Measurements from ENCODE around the gene APOBEC3A.
"Not testable (repeated sequence)": the region's sequence is repeated elsewhere in the genome, so short reads cannot be mapped to it uniquely, and the experiment has no call there.

The APOBEC3A gene

DNA sequence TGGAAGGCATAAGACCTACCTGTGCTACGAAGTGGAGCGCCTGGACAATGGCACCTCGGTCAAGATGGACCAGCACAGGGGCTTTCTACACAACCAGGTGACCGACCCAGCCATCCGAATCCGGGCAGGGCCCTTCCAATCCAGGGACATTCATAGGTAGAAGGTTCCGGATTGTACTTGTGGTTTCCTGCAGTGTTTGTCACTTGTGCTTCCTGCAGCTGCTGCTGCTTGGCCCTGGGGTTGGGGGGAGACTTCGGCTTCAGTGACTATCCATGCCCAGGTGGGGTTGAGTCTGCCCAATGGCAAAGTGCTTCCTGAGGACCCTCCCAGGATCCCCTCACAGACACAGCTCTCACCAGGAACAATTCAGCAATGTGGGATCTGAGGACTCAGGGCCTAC, 2.2 kb downstream of the APOBEC3A start:
- no peak for DNase-seq (ENCODE audit: low read depth)

DNA sequence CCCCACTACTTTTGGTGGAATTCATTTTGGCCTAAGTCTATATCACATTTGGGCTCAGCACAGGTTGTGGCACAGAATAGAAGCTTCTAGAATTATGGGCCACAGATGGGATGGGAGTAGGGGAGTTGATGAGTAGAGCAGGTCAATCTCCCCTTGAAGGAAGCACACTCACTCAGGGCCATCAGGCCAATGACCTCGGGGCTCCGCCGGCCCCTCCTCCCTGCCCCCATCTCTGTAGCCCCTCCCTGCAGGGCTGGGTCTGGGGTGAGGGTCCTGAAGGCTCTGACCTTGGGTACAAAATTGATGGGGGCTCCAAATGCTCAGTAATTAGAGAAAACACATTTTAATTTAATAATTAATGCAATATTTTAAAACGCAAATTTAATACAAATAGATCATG, 3.3 kb downstream of the APOBEC3A start:
- not testable (repeated sequence) for DNase-seq (ENCODE audit: low read depth)

DNA sequence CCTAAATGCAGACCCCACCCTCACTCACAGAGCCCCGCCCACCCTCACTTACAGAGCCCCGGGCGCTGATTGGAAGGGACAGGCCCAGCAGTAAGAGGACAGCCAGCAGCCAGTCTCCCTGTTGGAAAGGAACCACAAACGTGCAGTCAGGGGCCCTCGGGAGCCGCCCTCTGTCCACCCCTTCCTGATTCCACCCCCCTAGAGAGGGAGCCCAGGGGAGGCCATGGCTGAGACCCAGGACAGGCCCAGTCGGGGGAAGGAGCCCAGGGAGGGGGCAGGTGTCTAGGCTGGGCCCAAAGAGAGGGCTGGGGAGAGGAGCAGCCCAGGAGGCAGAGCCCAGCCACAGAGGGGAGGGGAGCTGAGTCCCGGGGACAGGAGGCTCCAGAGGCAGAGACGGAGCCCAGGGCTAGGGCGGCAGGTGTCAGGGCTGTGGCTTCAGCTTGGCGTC, 5.9 kb downstream of the APOBEC3A start:
- DNase-seq (ENCODE audit: low read depth): not testable (repeated sequence)

DNA sequence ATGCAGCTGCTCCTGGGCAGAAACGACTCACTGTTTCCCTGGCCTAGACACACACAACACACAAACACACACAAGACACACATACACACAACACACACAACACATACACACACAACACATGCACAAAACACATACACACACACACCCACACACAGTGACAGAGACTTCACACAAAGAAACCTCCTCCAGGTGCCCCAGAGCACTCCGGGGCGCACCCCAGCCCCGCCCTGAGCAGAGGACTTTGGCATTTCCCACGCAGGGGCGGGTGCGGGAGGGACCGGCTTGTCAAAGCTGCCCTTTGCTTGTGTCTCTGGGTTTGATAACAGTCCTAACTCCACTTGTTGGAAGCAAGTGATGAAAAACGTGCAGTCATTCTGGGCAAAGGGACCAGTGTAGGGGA, 6.5 kb downstream of the APOBEC3A start:
- no peak for DNase-seq (ENCODE audit: low read depth)

DNA sequence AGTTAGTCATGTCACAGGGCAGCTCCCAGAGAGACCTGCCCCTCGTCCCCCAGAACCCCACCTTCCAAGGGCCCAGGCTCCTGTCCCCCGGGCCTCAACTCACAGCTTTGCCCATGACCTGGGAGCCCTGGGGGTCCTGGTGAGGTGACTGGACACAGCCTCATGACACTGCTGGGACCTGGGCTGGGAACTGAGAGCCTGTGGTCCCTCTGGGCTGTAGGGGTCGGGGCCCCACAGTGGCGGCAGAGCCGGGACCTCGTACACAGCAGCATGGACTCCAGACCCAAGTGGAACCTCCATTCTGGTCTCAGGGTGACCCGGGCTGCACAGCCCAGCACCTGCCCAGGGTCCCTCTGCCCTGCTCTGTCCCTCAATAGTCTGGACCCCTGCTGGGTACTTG, 6.9 kb downstream of the APOBEC3A start:
- DNase-seq (ENCODE audit: low read depth): no peak

DNA sequence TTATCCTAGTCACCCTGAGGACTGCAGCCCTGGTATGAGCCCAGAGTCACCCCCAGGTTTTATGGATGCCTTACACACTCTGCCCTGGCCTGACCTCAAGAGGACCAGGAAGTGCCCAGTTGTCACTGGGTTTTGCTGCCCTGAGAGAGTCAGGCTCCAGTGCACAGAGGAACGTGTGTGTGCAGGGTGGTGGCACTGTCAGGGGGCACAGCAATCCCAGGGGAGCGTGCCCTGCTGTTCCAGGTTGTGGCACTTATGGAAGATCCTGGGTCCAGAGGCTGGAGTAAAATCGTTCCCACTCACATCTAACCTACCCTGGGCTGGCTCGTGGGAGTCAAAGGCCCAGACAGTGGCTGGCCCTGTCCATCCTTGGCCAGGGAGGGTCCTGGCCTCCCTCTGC, 7.6 kb downstream of the APOBEC3A start:
- no peak for DNase-seq (ENCODE audit: low read depth)

DNA sequence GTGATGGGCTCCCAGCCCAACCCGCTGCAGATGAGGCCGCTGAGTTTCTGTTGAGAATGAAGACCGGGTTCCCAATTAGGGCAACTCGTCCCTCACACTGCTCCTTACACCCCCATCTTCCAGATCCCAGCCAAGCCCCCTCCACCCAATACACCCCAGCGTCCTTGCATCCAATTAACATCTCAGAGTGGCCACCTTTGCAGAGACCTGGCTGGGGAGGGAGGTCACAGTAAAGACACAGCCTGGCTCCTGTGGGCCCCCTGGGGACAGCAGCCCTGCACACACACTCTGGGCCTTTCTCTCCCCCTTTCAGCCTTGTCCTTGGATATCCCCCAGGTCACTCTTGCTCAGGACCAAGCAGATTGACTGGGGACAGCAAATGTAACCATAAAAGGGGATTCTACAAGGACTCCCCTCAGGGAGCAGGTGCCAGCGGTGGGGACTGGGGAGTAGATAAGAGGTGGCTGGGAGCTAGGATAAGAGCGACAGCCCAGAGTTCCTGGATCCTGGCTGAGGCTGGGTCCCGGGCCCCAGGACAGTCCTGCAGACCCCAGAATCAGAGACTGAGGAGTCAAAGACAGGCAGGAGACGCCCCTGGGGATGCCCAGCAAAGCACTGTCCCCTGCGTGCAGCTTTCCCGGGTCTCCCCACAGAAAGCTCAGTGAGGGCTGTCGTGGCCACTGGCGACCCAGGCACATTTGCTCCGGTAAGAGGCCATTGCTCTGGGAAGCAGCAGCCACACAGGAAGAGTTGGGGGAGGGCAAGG, 8.4 kb downstream of the APOBEC3A start:
- no peak for DNase-seq (ENCODE audit: low read depth)

DNA sequence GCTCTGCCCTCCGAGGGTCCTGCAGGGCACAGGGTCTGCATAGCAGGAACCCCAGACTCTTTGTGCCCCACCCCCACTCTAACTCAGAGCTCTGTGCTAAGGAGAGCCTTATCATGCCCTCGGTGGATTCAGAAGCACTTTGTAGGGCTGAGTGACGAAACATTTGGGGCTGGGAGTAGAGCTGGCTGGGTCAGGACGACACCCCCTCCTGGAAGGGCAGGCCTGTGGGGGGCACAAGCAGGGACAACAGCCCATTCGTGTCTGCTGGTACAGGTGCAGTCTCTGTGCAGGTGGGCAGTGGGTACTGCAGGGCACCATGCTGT, 8.9 kb downstream of the APOBEC3A start:
- DNase-seq (ENCODE audit: low read depth): no peak

DNA sequence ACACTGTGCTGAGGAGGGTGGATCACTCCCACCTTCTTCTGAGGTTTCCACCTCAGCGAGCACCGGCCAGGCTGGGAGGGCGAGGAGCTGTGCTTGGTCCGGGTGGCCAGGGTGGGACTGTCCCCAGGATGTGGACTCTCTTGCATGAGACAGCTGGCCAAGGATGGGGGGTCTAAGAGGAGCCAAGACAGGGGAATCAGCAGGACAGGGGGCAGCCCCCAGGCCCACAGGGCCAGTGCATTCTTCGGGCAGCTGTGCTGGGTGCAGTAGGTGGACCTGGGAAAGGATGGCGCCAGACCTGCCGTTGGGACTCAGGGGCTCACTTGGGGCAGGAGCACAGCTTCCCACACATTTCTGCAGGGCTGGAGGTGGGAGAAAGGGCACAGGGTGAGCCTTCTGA, 9.5 kb downstream of the APOBEC3A start:
- no peak for DNase-seq (ENCODE audit: low read depth)

DNA sequence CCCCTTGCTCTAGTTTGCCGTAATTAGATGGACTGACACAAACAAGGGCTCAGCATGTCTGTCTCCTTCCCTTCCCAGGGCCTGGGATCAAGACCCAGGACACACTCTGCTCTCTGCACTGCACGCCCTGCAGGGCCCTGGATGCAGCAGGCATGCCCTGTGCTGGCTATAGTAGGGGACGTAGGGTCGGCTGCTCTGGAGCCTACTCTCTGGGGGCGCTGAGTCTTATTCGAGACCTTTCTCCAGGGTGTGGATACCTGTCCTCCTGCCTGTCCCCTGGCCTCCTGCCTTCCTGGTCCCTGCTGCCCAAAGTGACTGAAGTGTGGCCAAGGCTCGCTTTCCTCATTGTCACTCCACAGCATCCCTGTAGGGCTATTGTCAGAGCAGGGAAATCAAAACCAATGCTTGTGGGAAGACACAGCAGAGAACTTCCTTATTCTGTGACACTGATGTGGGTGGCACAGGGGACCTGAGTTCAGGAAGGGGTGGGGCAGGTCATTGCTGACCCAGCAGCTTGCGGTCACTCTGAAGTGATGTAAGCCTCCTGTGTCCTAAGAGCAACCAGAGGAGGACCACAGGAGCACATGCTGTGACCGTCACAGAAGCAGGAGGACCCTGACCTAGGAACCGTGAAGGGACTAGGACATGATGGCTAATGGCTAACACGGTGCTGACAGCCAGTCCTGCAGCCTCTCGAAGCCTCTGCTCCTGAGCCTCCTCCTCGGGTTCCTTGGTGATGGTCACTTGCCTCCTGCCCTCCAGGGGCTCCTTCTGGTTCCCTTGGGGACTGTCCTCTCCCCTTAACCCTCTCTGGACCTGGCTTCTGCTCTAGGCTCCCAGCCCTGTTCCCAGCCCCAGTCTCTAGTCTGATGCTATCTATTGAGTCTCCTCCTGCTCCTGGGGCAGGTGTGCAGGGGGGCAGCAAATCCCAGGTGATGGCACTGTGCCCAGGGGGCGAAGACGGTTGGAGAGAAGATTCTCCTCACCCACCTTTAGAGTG, 10.3 kb downstream of the APOBEC3A start:
- no peak for DNase-seq (ENCODE audit: low read depth)

DNA sequence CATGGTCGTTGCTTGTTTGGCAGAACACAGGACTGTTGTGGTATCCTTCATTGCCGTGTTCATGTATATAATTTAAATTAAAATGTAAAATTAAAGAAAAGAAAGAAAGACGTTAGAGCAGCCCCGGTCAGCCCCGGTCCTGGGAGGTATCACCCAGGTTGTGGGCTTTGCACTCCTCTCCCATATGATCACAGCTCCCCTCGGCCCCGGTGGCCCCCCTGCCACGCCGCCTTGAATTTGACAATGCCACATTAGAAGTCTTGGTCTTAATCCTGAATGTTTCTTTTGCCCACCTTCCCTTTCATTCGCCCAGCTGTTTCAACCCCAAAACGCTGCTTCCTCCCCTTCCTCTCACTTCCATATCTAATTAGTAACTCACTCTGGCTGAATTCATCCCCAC, 11.4 kb downstream of the APOBEC3A start:
- no peak for DNase-seq (ENCODE audit: low read depth)

DNA sequence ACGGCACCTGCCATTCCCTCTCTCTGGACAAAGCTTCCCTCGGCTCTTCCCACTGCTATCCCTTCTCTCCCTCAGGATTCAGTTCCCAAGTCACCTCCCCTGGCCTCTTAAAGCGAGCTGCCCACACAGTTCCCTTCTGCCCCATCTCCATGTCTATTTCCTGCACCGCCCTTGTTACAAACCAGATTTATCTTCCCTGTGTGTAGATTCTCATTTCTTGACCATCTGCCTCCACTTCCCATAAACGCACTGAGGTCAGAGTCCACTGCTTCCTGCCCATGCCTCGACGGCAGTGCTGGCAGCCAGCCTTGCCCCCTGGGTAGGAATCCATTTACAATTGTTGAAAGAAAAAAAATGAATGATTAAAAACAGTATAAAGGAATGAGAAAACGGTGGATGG, 13.1 kb downstream of the APOBEC3A start:
- DNase-seq (ENCODE audit: low read depth): no peak

DNA sequence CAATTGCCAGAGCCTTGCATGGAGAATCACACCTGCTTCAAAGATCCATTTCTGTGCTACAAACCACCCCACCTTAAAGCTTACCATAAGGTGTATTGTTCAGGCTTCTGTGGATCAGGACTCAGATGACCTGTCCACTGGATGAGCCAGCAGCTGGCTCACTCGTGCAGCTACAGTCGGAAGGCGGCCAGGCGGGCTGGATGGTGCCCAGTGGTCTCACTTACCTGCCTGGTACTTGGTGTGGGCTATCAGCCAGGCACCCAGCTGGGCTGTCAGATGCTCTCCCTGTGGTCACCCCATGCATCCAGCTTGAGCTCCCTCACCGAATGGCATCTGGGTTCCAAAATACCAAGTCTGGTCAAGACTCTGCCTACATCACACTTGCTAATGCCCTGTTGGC, 13.8 kb downstream of the APOBEC3A start:
- no peak for DNase-seq (ENCODE audit: low read depth)

DNA sequence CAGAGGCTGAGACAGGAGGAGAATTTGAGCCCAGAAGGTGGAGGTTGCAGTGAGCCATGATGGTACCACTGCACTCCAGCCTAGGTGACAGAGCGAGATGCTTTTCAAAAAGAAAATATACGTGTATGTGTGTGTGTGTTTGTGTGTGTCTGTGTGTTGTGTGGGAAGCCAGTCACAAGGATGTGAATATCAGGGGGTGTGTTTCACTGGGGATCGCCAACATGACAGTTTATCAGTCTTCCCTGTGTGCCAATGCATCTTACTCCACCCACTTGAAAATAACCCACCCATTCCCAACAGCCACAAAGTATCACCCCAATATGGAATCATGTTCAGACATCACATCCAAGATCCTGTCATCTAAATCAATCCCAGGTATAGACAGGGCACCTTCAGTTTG, 14.4 kb downstream of the APOBEC3A start:
- DNase-seq (ENCODE audit: low read depth): no peak

DNA sequence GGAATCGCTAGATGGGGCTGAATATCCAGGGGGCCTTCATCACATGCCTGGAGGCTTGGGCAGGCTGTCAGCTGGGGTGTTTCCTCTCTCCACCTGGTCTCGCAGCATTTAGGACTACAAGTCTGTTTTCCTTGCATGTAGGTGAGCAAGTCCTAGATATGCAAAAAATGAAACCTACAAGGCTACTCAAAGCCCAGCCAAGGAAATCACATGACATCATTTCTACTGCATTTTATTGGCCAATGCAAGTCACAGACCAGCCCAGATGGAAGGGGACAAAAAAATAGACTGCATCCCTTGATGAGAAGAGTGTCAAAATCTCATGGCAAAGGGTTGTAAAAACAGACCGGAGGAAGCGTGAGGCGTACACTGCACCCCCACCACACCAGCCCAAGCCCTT, 15.1 kb downstream of the APOBEC3A start:
- no peak for DNase-seq (ENCODE audit: low read depth)

DNA sequence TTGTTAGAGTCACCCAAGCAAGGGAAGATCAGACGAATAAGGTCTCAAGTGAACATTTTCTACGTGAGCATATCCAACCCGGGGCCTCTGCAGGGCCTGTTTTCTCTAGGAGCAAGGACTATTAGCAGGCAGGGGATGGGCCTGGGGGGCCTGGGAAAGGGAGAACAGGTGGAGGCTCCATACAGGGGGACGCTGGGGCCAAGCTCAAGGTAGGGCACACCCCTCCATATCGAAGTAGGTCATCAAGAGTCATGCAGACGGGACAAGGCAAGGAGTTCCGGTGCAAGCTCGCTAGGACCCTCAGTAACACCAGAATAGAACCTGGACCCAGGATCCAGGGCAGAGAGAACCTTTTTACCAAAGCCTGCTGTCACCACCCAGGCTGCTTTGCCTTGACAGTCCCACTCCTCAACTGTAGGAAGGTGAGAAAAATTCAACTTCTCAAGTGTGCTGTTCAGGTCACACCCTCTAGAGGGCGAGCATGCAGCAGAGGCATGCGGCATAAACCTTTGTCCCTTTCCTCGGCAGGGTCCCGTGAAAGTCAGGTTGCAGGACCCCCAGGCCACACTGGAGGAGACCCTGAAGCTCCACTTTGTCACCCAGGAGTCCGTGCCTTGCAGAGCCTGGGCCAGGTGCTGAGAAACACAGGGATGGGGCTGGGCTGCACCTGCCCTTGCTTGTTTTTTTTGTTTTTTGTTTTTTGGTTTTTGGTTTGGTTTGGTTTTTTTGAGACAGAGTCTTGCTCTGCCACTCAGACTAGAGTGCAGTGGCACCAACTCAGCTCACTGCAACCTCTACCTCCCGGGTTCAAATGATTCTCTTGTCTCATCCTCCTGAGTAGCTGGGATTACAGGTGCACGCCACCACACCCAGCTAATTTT, 16.1 kb downstream of the APOBEC3A start:
- DNase-seq (ENCODE audit: low read depth): peak; percentile 47

DNA sequence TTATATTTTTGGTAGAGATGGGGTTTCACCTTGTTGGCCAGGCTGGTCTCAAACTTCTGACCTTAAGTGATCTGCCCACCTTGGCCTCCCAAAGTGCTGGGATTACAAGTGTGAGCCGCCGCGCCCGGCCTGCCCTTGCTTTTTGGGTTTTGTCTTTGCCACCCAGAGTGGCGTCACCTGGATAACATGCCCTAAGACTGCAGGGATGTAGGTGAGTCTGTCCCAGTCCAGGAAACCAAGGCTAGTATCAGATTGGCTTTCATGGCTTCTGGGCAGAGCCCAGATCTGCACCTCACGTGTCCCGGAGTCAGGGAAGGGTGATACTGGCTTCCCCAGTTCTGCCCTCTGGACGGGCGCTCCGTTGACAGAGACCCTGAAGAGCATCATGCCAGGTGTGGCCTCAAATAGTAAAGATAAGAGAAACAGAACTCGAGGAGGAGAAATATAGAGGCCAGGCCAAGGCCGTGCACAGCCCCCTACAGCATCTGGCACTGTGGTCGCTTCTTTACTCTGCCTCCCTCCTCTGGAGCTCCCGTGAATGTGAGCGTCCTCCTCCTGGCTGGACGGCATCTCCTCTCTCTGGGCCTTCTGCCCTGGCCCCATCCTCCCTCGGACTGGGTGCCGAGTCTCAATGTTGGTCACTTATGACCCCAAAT, 16.9 kb downstream of the APOBEC3A start:
- no peak for DNase-seq (ENCODE audit: low read depth)

DNA sequence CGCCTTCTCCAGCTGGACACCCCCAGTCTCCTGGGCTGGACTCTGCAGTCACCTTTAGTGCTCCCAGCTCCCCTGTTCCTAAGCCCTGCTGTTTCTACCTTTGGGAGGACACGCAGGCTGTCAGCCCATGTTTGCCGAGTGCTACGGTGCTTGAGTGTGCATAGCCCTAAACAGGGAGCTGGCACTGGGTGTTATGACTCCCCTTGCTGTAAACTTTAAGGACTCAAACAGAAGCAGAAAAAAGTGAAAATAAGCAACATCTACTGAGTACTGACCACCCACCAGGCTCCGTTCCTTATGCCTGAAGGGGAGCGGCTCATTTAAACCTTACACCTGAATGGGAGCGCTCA, 17.4 kb downstream of the APOBEC3A start:
- DNase-seq (ENCODE audit: low read depth): no peak

DNA sequence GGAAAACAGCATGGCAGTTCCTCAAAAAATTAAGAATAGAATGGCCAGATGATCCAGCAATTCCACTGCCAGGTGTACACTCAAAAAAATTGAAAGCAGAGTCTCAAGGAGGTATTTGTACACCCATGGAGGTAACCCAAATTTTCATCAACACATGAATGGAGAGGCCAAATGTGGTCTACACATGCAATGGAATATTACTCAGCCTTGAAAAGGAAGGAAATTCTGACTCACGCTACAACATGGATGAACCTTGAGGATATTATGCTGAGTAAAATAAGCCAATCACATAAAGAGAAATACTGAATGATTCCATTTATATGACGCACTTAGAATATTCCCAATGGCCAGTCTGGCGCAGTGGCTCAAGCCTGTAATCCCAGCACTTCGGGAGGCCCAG, 19.9 kb downstream of the APOBEC3A start:
- DNase-seq (ENCODE audit: low read depth): not testable (repeated sequence)

DNA sequence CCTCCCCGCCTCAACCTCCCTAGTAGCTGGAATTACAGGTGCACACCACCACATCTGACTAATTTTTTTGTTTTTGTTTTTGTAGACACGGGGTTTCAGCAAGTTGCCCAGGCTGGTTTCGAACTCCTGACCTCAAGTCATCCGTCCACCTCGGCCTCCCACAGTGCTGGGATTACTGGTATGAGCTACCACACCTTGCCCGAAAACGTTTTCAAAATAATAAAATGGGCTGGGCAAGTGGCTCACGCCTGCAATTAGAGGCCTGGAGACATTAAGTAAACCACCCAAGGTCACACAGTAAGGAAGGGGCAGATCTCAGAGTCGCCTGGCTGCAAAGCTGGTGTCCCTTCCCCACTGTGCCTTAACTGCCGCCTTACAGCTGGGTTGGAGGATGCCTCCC, 23.2 kb downstream of the APOBEC3A start:
- not testable (repeated sequence) for DNase-seq (ENCODE audit: low read depth)
